ENCODE measurements around the gene EBLN1. TPM values are rescaled to one million over a fixed set of nuclear protein-coding genes. Genes with fewer than 3 reads are reported as not detected.

EBLN1 gene
- total RNA-seq, 2 experiments from 2014 or later, result not detected

DNA sequence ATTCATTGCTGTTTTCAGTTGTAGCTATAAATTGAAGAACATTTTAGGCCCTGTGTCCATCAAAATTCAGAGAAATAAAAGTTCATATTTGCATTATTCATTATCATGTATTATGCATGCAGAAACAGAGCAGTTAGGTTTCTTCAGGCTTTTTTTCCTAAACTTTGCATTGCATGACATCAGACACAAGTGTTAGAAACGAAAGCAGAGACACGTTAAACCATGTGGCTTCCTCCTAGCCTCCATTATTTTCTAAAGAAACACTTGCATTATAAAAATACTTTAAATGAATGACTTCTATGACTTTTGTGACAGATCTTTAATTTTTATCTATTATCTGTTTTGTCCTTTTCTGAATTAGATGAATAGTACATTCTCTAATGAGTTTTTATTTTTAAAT is 8.8 kb upstream of the EBLN1 start:
- Mint-ChIP-seq H3K9me3 (peaks cover 2% of the 10 kb centered on the region), H3K27me3 (peaks cover 11% of the 10 kb centered on the region), H3K4me3 (no peak overlapping the region), H3K36me3 (ENCODE audit: low read depth) (peaks cover 17% of the 10 kb centered on the region), H3K27ac (peak overlapping the region; percentile 12), H3K4me1 (ENCODE audit: low read depth) (peaks cover 19% of the 10 kb centered on the region)
- POLR2A ChIA-PET, result interaction anchor here (1.6 kb wide), 1 partner anchor 89 kb away, joined by 4 read pairs; the partner anchor contains the start of gene COMMD3
- CTCF ChIA-PET, result no interaction called here
- no peak for ATAC-seq (ENCODE audit: poor library complexity)
- intact Hi-C loops (cut with DNase I, micrococcal nuclease), result loop anchor here (5.0 to 10.0 kb wide), 4 partner anchors 116 to 732 kb away; partner anchors contain the start of genes DNAJC1 (in 2 of the 2) and MLLT10 (in 1 of the 2)
- Histone ChIP-seq H3K9me3 (ENCODE audit: control insufficient read depth in 1 of 2, insufficient read depth in 1 of 2, low read length in 2 of 2) (no peaks in the 10 kb centered on the region), H3K4me3 (ENCODE audit: low read length) (no peak overlapping the region), H3K36me3 (ENCODE audit: insufficient read depth, low read length) (no peaks in the 10 kb centered on the region), H3K4me1 (ENCODE audit: insufficient read depth, low read length) (peaks cover 3% of the 10 kb centered on the region), H3K27me3 (ENCODE audit: control insufficient read depth in 1 of 2, insufficient read depth in 2 of 2, low read length in 2 of 2) (no peaks in the 10 kb centered on the region), H3K27ac (ENCODE audit: low read depth in 1 of 2, low read length in 2 of 2) (no peak overlapping the region)
- no peak for DNase-seq
- TF ChIP-seq, protein P1, sequence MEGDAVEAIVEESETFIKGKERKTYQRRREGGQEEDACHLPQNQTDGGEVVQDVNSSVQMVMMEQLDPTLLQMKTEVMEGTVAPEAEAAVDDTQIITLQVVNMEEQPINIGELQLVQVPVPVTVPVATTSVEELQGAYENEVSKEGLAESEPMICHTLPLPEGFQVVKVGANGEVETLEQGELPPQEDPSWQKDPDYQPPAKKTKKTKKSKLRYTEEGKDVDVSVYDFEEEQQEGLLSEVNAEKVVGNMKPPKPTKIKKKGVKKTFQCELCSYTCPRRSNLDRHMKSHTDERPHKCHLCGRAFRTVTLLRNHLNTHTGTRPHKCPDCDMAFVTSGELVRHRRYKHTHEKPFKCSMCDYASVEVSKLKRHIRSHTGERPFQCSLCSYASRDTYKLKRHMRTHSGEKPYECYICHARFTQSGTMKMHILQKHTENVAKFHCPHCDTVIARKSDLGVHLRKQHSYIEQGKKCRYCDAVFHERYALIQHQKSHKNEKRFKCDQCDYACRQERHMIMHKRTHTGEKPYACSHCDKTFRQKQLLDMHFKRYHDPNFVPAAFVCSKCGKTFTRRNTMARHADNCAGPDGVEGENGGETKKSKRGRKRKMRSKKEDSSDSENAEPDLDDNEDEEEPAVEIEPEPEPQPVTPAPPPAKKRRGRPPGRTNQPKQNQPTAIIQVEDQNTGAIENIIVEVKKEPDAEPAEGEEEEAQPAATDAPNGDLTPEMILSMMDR (IDR thresholded peaks at IDR 0.05), result no peak

DNA sequence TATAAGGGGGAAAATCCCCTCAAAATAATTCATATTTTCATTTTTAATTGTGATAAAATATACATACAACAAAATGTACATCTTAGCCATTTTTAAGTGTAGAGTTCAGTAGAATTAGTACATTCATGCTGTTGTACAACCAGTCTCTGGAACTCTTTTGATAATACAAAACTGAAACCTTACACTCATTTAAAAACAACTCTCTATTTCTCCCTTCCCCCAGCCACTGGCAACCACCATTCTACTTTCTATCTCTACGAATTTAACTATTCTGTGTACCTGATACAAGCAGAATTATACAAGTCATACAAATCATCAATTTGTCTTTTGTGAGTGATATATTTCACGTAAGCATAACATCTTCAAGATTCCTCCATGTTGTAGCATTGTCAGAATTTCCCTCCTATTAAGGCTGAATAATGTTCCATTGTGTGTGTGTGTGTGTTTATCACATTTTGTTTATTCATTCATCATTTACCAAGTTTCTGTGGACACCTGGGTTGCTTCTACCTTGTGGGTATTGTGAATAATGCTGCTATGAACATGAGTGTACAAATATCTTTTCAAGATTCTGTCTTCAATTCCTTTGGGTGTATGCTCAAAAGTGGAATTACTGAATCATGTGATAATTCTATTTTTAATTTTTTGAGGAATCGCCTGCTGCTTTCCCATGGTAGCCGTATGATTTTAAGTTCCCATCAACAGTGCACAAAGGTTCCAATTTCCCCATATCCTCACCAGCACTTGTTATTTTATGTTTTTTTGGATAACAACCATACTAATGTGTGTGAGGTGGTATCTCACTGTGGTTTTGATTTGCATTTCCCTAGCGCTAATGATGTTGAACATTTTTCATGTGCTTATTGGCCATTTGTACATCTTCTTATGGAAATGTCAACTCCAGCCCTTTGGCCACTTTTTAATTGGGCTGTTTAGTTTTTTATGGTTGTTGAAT is 4.7 kb upstream of the EBLN1 start:
- H3K4me1 Mint-ChIP-seq (ENCODE audit: low read depth), result no peaks in the 10 kb centered on the region
- peaks cover 9% of the 10 kb centered on the region for H3K27me3 Mint-ChIP-seq
- CTCF ChIA-PET, result no interaction called here
- H3K36me3 Mint-ChIP-seq (ENCODE audit: low read depth), result no peaks in the 10 kb centered on the region
- DNase-seq (no peak), ATAC-seq (ENCODE audit: poor library complexity) (no peak)
- H3K9me3 Mint-ChIP-seq, result no peaks in the 10 kb centered on the region
- no peaks in the 10 kb centered on the region for H3K27me3 ChIP-seq (ENCODE audit: control insufficient read depth in 1 of 2, insufficient read depth in 2 of 2, low read length in 2 of 2)
- H3K4me3 ChIP-seq (ENCODE audit: low read length), result no peak overlapping the region
- no peak overlapping the region for H3K4me3 Mint-ChIP-seq
- intact Hi-C loops (cut with DNase I, micrococcal nuclease), result loop anchor here (10.0 kb wide), 3 partner anchors 218 to 728 kb away; partner anchors contain the start of genes DNAJC1 (in 2 of the 2) and MLLT10 (in 1 of the 2)
- no peaks in the 10 kb centered on the region for H3K36me3 ChIP-seq (ENCODE audit: insufficient read depth, low read length)
- no peak overlapping the region for H3K27ac ChIP-seq (ENCODE audit: low read depth in 1 of 2, low read length in 2 of 2)
- H3K9me3 ChIP-seq (ENCODE audit: control insufficient read depth in 1 of 2, insufficient read depth in 1 of 2, low read length in 2 of 2), result no peaks in the 10 kb centered on the region
- no peak overlapping the region for H3K27ac Mint-ChIP-seq
- POLR2A ChIA-PET, result no interaction called here
- H3K4me1 ChIP-seq (ENCODE audit: insufficient read depth, low read length), result no peaks in the 10 kb centered on the region
- TF ChIP-seq, protein P1 (IDR thresholded peaks at IDR 0.05), result no peak

DNA sequence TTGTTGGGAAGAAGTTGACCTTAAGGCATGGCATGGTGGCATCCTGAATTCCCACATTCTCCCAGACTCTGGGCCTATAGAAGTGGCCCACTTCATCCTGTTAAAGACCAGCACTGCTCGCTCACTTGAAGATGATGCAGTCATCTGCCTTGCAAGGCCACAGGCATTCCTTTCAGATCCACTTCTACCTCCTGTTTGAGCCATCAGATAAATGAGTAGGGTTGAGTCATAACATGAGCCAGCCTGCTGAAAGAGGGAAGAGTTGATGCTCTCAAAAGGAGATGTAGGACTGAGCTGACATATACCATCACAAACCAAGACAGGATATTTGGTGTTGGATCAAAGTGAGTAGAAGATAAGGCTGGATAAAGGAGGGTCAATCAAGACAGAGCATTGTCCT is 1.5 kb upstream of the EBLN1 start:
- no peaks in the 10 kb centered on the region for H3K4me1 ChIP-seq (ENCODE audit: insufficient read depth, low read length)
- intact Hi-C loops (cut with DNase I, micrococcal nuclease), result loop anchor here in 1 of 2 experiments (10.0 kb wide), 1 partner anchor 765 kb away; no protein-coding TSS in a partner anchor
- Mint-ChIP-seq H3K36me3 (ENCODE audit: low read depth) (no peaks in the 10 kb centered on the region), H3K27ac (no peak overlapping the region), H3K4me3 (no peak overlapping the region), H3K9me3 (no peaks in the 10 kb centered on the region), H3K27me3 (peaks cover 18% of the 10 kb centered on the region), H3K4me1 (ENCODE audit: low read depth) (no peaks in the 10 kb centered on the region)
- POLR2A ChIA-PET, result no interaction called here
- CTCF ChIA-PET, result interaction anchor here (2.0 kb wide), 1 partner anchor 9 kb away, joined by 6 read pairs; no protein-coding TSS in a partner anchor
- TF ChIP-seq, protein P1 (IDR thresholded peaks at IDR 0.05), result no peak
- no peaks in the 10 kb centered on the region for H3K27me3 ChIP-seq (ENCODE audit: control insufficient read depth in 1 of 2, insufficient read depth in 2 of 2, low read length in 2 of 2)
- H3K36me3 ChIP-seq (ENCODE audit: insufficient read depth, low read length), result no peaks in the 10 kb centered on the region
- DNase-seq (no peak), ATAC-seq (ENCODE audit: poor library complexity) (no peak)
- H3K4me3 ChIP-seq (ENCODE audit: low read length), result no peak overlapping the region
- H3K9me3 ChIP-seq (ENCODE audit: control insufficient read depth in 1 of 2, insufficient read depth in 1 of 2, low read length in 2 of 2), result no peaks in the 10 kb centered on the region
- H3K27ac ChIP-seq (ENCODE audit: low read depth in 1 of 2, low read length in 2 of 2), result no peak overlapping the region

Measured in CD4-positive, alpha-beta T cell (primary cell).